ENCODE results near the gene WASF2.
"Not testable (repeated sequence)": the region's sequence is repeated elsewhere in the genome, so short reads cannot be mapped to it uniquely, and the experiment has no call there.

Gene WASF2

GRCh38 chr1:27489973-27490741 is at the start of gene WASF2:
Gene WASF2 (minus strand): TSS chr1:27490167. CDS start chr1:27428890, 61,277 bp downstream.
- peak; percentile 97 for DNase-seq (ENCODE audit: low read depth)

GRCh38 chr1:27538793-27539192 is 48.8 kb upstream of the WASF2 start:
- no peak for DNase-seq (ENCODE audit: low read depth)

- DNase-seq (ENCODE audit: low read depth) = not testable (repeated sequence)
Measured at GRCh38 chr1:27538305-27538676, 48.3 kb upstream of the WASF2 start.

- no peak for DNase-seq (ENCODE audit: low read depth)
Measured at GRCh38 chr1:27536767-27537166, 46.8 kb upstream of the WASF2 start.

- DNase-seq (ENCODE audit: low read depth) = no peak
Measured at GRCh38 chr1:27536010-27536757, 46.2 kb upstream of the WASF2 start.

- DNase-seq (ENCODE audit: low read depth) = no peak
Measured at GRCh38 chr1:27535386-27535785, 45.4 kb upstream of the WASF2 start.

- DNase-seq (ENCODE audit: low read depth) = no peak
Measured at GRCh38 chr1:27531959-27532685, 42.2 kb upstream of the WASF2 start.

- DNase-seq (ENCODE audit: low read depth) = no peak
Measured at GRCh38 chr1:27530192-27530591, 40.2 kb upstream of the WASF2 start.

- DNase-seq (ENCODE audit: low read depth) = no peak
Measured at GRCh38 chr1:27529704-27530018, 39.7 kb upstream of the WASF2 start.

- no peak for DNase-seq (ENCODE audit: low read depth)
Measured at GRCh38 chr1:27528818-27529703, 39.1 kb upstream of the WASF2 start.

- DNase-seq (ENCODE audit: low read depth) = peak; percentile 30
Measured at GRCh38 chr1:27527890-27528817, 38.2 kb upstream of the WASF2 start.

GRCh38 chr1:27527223-27527889 is 37.4 kb upstream of the WASF2 start:
- DNase-seq (ENCODE audit: low read depth) = no peak

GRCh38 chr1:27526569-27527222 is 36.7 kb upstream of the WASF2 start:
- no peak for DNase-seq (ENCODE audit: low read depth)

- peak; percentile 17 for DNase-seq (ENCODE audit: low read depth)
Measured at GRCh38 chr1:27525296-27526272, 35.6 kb upstream of the WASF2 start.

GRCh38 chr1:27523337-27524020 is 33.5 kb upstream of the WASF2 start:
- DNase-seq (ENCODE audit: low read depth) = no peak

- DNase-seq (ENCODE audit: low read depth) = peak; percentile 38
Measured at GRCh38 chr1:27522432-27523336, 32.7 kb upstream of the WASF2 start.

All from activated T-helper 9 cell treated with anti-CD3 and anti-CD28 coated beads, Interleukin-2, amount 50 U/mL, for 16 hours (primary cell).